Neural progenitor cell (in vitro differentiated cells): ENCODE data around the gene DEPDC1B.

Experiments
- EZH2 ChIP-seq: fragments of 200-600 bp; sonication (generic); IDR thresholded peaks from 2 replicates; pipeline ENCODE4 v1.6.1; 2017; ENCODE audit warnings: antibody characterized with exemption, mild to moderate bottlenecking, moderate library complexity
- TF ChIP-seq, protein P1 (sequence below): fragments of 200-600 bp; sonication (generic); IDR thresholded peaks from 2 replicates; pipeline ENCODE4 v1.5.1; 2017; ENCODE audit warnings: antibody characterized with exemption, mild to moderate bottlenecking

DNA sequence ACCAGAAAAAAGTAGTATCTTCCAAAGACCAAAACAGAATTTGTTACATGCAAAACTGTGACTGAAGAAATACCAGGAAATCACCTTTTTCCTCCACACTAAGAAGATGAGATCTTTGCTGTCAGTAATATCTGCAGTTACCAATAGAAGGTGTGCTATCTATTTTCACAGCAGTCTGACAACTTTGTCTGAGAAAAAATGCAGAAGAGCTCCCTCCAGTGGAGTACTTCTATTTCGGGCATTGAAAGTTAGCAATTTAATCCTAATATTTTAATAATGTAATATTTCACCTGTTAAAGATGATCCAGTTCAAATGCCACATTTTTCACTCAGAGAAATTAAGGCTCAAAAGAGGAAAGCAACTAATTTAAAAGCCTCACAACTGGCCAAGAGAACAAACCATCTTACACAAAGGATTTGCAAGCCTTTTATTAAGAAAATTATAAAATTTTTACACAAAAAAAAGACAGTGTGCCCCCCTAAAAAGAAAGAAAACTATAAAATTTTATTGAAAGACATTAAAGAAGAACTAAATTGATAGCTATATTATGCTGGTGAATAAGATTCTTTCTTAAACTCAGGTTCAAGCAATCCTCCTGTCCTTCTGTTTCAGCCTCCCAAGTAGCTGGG, 50.6 kb downstream of the DEPDC1B start:
- TF ChIP-seq, protein P1, sequence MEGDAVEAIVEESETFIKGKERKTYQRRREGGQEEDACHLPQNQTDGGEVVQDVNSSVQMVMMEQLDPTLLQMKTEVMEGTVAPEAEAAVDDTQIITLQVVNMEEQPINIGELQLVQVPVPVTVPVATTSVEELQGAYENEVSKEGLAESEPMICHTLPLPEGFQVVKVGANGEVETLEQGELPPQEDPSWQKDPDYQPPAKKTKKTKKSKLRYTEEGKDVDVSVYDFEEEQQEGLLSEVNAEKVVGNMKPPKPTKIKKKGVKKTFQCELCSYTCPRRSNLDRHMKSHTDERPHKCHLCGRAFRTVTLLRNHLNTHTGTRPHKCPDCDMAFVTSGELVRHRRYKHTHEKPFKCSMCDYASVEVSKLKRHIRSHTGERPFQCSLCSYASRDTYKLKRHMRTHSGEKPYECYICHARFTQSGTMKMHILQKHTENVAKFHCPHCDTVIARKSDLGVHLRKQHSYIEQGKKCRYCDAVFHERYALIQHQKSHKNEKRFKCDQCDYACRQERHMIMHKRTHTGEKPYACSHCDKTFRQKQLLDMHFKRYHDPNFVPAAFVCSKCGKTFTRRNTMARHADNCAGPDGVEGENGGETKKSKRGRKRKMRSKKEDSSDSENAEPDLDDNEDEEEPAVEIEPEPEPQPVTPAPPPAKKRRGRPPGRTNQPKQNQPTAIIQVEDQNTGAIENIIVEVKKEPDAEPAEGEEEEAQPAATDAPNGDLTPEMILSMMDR = peak; percentile 62
- no peak for TF ChIP-seq EZH2
